WTC11 (cell line): ENCODE results near the gene PFKM. TPM values are rescaled to one million over a fixed set of nuclear protein-coding genes. Genes with fewer than 3 reads are reported as not detected.
"Not testable (repeated sequence)": the region's sequence is repeated elsewhere in the genome, so short reads cannot be mapped to it uniquely, and the experiment has no call there.

ENCODE experiments used
- ATAC-seq: fragments of 200-7000 bp; cut with Tn5 transposase; 2 replicates; pipeline ENCODE4 v1.10.0; 2021; ENCODE audit warnings: mild to moderate bottlenecking, moderate library complexity
- CTCF ChIA-PET: fragments of 300-600 bp; sonication (Branson Sonifier 250); formaldehyde crosslinking; loops from one replicate; lab custom pipeline; 2021; ENCODE audit warnings: antibody characterized with exemption; lab: Charles Lee
- POLR2A ChIA-PET: fragments of 350-600 bp; sonication (Branson Sonifier 250); formaldehyde crosslinking; loops from one replicate; lab custom pipeline; 2021; ENCODE audit warnings: antibody characterized with exemption; lab: Charles Lee
- DNase-seq: peaks from one replicate; pipeline ENCODE4 v3.0.0; 2021; ENCODE audit warnings: low spot score
- H3K27ac Mint-ChIP-seq: 2 replicates; pipeline ENCODE4 v1.8.0; 2021; ENCODE audit warnings: mixed read lengths
- H3K27me3 Mint-ChIP-seq: 2 replicates; pipeline ENCODE4 v1.8.0; 2021; ENCODE audit warnings: low read depth, mild to moderate bottlenecking, moderate library complexity, mixed read lengths
- H3K36me3 Mint-ChIP-seq: 2 replicates; pipeline ENCODE4 v1.8.0; 2021; ENCODE audit warnings: mixed read lengths
- H3K4me1 Mint-ChIP-seq: 2 replicates; pipeline ENCODE4 v1.8.0; 2022; ENCODE audit warnings: mixed read lengths
- H3K4me3 Mint-ChIP-seq: 2 replicates; pipeline ENCODE4 v1.8.0; 2021; ENCODE audit warnings: mild to moderate bottlenecking, moderate library complexity, mixed read lengths
- H3K9me3 Mint-ChIP-seq: 2 replicates; pipeline ENCODE4 v1.8.0; 2021; ENCODE audit warnings: mixed read lengths
- CBFB ChIP-seq: sonication (generic); formaldehyde crosslinking; IDR thresholded peaks from 2 replicates; pipeline ENCODE4 v1.8.1; 2022; ENCODE audit warnings: mild to moderate bottlenecking, low read depth, missing genetic modification reagents
- FOXK1 ChIP-seq: sonication (generic); formaldehyde crosslinking; IDR thresholded peaks from 2 replicates; pipeline ENCODE4 v1.8.0; 2022; ENCODE audit warnings: mild to moderate bottlenecking, moderate library complexity, missing genetic modification reagents
- FOXP4 ChIP-seq: sonication (generic); formaldehyde crosslinking; IDR thresholded peaks from 2 replicates; pipeline ENCODE4 v1.8.0; 2022; ENCODE audit warnings: mild to moderate bottlenecking, missing genetic modification reagents
- GABPB1 ChIP-seq: sonication (generic); formaldehyde crosslinking; IDR thresholded peaks from 2 replicates; pipeline ENCODE4 v1.8.1; 2023; ENCODE audit warnings: mild to moderate bottlenecking, missing genetic modification reagents
- HMGA2 ChIP-seq: fragments of 250-450 bp; sonication (Bioruptor Pico); IDR thresholded peaks from 2 replicates; pipeline ENCODE4 v1.4.0; 2021; ENCODE audit warnings: mild to moderate bottlenecking, moderate library complexity
- JUN ChIP-seq: sonication (generic); formaldehyde crosslinking; IDR thresholded peaks from 2 replicates; pipeline ENCODE4 v1.8.0; 2023; ENCODE audit warnings: mild to moderate bottlenecking, missing genetic modification reagents
- OVOL2 ChIP-seq: fragments of 250-450 bp; sonication (Bioruptor Pico); IDR thresholded peaks from 2 replicates; pipeline ENCODE4 v1.9.0; 2021; ENCODE audit warnings: mild to moderate bottlenecking, borderline replicate concordance
- TEAD1 ChIP-seq: sonication (generic); formaldehyde crosslinking; IDR thresholded peaks from 2 replicates; pipeline ENCODE4 v1.8.0; 2022; ENCODE audit warnings: mild to moderate bottlenecking, missing genetic modification reagents
- ZNF138 ChIP-seq: sonication (generic); formaldehyde crosslinking; conservative IDR thresholded peaks from 2 replicates; pipeline ENCODE4 v1.8.1; 2022; ENCODE audit warnings: mild to moderate bottlenecking, moderate library complexity, missing genetic modification reagents
- ZNF219 ChIP-seq: sonication (generic); formaldehyde crosslinking; IDR thresholded peaks from 2 replicates; pipeline ENCODE4 v1.8.0; 2023; ENCODE audit warnings: missing genetic modification reagents, mild to moderate bottlenecking, borderline replicate concordance
- ZNF532 ChIP-seq: fragments of 250-450 bp; sonication (Bioruptor Pico); IDR thresholded peaks from 2 replicates; pipeline ENCODE4 v1.9.0; 2021; ENCODE audit warnings: mild to moderate bottlenecking, borderline replicate concordance
- total RNA-seq: library from RNA; stranded (reverse); gene quantifications from 3 replicates; pipeline ENCODE4 v1.2.3, GENCODE V29; 2021
- TF ChIP-seq, protein P1 (sequence below): fragments of 250-450 bp; sonication (Bioruptor Pico); conservative IDR thresholded peaks from 2 replicates; pipeline ENCODE4 v1.9.0; 2021; ENCODE audit warnings: mild to moderate bottlenecking
- TF ChIP-seq, protein P2 (sequence below): sonication (generic); formaldehyde crosslinking; IDR thresholded peaks from 2 replicates; pipeline ENCODE4 v1.8.1; 2022; ENCODE audit warnings: low read depth, mild to moderate bottlenecking, moderate library complexity, missing genetic modification reagents, borderline replicate concordance

PFKM gene
- total RNA-seq, 1 experiment from 2014 or later = 99.3 TPM

DNA sequence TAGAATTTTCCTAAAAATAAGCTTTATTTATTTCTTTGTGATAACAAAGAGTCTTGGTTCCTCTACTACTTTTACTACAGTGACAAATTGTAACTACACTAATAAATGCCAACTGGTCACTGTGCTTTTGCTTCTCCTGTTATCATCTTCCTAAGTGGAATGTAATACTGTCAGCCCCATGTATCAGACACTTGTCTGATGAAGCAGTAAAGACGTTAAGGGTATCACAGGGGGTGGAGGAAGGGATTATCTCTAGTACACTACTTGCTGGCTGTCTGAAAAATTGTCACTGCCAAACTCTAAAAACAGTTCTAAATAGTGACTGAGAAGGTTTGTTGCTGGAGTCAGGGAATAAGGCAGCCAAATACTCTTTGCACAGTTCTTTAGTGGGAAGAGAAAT lies 26.8 kb downstream of the PFKM start:
- ATAC-seq (no peak), DNase-seq (no peak)
- Mint-ChIP-seq H3K27ac (no peak overlapping the region), H3K36me3 (peaks cover 61% of the 10 kb centered on the region), H3K27me3 (no peaks in the 10 kb centered on the region), H3K4me1 (peaks cover 42% of the 10 kb centered on the region), H3K4me3 (no peak overlapping the region), H3K9me3 (no peaks in the 10 kb centered on the region)
- CTCF ChIA-PET = no interaction called here
- TF ChIP-seq OVOL2 (CRISPR knock-in tag) (no peak), GABPB1 (CRISPR knock-in tag) (no peak), TEAD1 (CRISPR knock-in tag) (no peak), FOXK1 (CRISPR knock-in tag) (no peak)
- TF ChIP-seq, protein P1, sequence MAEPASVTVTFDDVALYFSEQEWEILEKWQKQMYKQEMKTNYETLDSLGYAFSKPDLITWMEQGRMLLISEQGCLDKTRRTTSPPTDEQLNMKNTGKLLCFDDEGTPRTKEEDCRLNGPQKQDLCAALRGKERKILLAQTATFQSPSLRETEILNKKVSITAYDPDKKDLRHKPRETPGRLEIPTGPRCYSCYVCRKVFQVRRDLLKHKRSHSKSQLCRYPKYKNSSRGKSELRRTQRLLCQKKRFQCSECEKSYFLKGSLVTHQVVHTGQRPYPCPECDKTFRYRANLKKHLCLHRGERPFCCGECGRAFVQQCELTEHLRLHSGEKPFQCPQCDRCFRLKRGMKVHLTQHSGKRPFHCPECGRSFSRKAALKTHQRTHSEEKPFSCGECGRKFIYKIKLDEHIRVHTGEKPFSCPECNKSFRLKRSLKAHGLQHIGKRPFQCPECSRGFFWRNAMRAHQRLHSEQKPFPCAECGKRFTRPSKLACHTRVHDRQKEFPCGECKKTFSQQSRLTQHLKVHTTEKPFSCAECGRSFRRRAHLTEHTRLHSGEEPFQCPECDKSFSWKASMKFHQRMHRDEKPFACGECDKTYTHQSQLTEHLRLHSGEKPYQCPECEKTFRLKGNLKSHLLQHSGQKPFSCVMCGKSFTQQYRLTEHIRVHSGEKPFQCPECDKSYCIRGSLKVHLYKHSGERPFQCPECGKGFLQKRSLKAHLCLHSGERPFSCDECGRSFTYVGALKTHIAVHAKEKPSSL (CRISPR knock-in tag) = no peak
- TF ChIP-seq, protein P2, sequence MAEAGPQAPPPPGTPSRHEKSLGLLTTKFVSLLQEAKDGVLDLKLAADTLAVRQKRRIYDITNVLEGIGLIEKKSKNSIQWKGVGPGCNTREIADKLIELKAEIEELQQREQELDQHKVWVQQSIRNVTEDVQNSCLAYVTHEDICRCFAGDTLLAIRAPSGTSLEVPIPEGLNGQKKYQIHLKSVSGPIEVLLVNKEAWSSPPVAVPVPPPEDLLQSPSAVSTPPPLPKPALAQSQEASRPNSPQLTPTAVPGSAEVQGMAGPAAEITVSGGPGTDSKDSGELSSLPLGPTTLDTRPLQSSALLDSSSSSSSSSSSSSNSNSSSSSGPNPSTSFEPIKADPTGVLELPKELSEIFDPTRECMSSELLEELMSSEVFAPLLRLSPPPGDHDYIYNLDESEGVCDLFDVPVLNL (CRISPR knock-in tag) = no peak
- POLR2A ChIA-PET = interaction anchor here (1.3 kb wide), 1 partner anchor 27 kb away, joined by 3 read pairs; the partner anchor contains the start of gene PFKM

GRCh38 chr12:48151103-48151771 lies 32.1 kb downstream of the PFKM start:
- TF ChIP-seq HMGA2 (CRISPR knock-in tag) (no peak), CBFB (CRISPR knock-in tag) (no peak), JUN (no peak), ZNF532 (CRISPR knock-in tag) (no peak), ZNF219 (CRISPR knock-in tag) (no peak), FOXP4 (CRISPR knock-in tag) (no peak), ZNF138 (CRISPR knock-in tag) (no peak)
- H3K4me1 Mint-ChIP-seq = peaks cover 4% of the 10 kb centered on the region; the same call in 1 of the 2 replicates
- ChIA-PET POLR2A (interaction anchor here (1.0 kb wide), 1 partner anchor 32 kb away, joined by 5 read pairs; the partner anchor contains the start of gene PFKM), CTCF (interaction anchor here (2.3 kb wide), 1 partner anchor 32 kb away, joined by 5 read pairs; the partner anchor contains the start of gene CCDC184)
- H3K27ac Mint-ChIP-seq = no peak overlapping the region
- H3K36me3 Mint-ChIP-seq = peaks cover 11% of the 10 kb centered on the region
- DNase-seq (no peak), ATAC-seq (no peak)
- no peak overlapping the region for H3K4me3 Mint-ChIP-seq
- H3K9me3 Mint-ChIP-seq = no peaks in the 10 kb centered on the region
- no peaks in the 10 kb centered on the region for H3K27me3 Mint-ChIP-seq

DNA sequence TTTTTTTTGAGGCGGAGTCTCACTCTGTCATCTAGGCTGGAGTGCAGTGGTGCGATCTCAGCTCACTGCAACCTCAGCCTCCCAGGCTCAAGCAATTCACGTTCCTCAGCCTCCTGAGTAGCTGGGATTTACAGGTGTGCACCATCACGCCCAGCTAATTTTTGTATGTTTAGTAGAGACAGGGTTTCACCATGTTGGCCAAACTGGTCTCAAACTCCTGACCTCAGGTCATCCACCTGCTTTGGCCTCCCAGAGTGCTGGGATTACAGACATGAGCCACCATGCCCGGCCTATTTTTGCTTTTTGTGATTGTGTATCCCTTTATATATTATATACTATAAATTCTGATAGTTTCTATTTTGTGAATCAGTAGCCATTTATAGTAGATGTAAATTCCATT lies 36.6 kb downstream of the PFKM start:
- POLR2A ChIA-PET = interaction anchor here (1.4 kb wide), 1 partner anchor 13 kb away, joined by 5 read pairs; no protein-coding TSS in a partner anchor
- H3K9me3 Mint-ChIP-seq, ATAC-seq, H3K27ac Mint-ChIP-seq, DNase-seq, H3K27me3 Mint-ChIP-seq, H3K36me3 Mint-ChIP-seq, CTCF ChIA-PET, H3K4me3 Mint-ChIP-seq: not testable (repeated sequence)
- peaks cover 14% of the 10 kb centered on the region for H3K4me1 Mint-ChIP-seq
